Measurements from ENCODE around the gene ATOH7.
"Not testable (repeated sequence)": the region's sequence is repeated elsewhere in the genome, so short reads cannot be mapped to it uniquely, and the experiment has no call there.

ATOH7 gene

DNA sequence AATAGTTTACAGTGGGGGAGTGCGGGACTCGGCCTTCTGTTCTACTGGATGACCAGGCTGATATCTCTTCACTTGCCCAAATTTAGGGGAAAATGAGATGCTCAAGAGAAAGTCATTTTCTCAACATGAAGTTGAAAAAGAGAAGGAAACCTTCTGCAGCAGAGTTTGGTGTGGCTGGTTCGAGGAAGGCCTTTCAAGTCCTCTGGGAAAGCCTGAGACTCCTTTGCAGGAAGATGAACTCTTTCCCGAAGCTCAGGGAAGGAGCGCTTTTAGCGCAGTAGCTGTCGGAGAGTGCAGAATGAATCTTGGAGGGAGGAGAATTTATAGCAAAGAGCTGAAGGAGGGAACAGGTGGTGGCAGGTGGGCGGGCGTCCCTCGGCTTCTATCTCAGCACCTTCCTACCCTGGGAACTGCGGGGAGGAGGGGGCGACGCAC lies at the start of gene ATOH7:
Gene ATOH7 (minus strand): TSS at position 297 of the 435 bp plus-strand sequence. CDS start 436 bp downstream, outside the sequence.
- DNase-seq, result no peak

DNA sequence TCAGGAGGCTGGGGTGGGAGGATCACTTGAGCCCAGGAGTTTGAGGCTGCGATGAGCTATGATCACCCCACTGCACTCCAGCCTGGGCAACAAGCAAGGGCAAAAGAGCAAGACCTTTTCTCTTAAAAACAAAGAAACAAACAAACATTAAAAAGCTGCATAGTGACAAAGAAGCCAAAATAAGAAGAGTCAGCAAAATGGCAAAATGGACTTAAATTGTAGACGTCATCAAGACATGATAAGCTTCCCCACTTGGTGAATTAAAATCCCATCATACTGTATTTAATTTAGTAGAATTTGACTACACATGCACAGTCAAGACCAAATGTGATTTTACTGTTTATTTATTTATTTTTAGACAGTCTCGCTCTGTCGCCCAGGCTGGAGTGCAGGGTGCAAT lies 48.8 kb upstream of the ATOH7 start:
- DNase-seq, result no peak

DNA sequence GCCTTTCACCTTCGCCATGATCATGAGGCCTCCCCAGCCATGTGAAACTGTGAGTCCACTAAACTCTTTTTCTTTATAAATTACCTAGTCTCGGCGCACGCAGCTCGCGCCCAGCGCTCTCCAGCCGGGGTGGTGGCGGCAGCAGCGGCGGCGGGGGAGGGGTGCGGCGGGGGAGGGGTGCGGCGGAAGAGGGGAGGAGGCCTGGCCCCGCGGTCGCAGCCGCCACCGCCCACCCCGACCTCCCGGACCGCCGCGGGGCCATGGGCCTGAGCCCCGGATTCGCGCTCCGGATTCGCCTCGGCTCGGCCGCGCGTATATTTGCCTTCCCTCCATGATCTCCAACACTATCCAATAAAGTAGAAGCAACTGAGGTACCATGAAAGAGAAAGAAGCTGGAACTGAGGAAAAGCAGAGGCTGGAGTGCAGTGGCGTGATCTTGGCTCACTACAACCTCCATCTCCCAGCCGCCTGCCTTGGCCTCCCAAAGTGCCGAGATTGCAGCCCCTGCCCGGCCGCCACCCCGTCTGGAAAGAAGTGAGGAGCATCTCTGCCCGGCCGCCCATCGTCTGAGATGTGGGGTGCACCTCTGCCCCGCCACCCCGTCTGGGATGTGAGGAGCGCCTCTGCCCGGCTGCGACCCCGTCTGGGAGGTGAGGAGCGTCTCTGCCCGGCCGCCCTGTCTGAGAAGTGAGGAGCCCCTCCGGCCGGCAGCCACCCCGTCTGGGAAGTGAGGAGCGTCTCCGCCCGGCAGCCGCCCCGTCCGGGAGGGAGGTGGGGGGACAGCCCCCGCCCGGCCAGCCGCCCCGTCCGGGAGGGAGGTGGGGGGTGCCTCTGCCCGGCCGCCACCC lies 47.2 kb upstream of the ATOH7 start:
- not testable (repeated sequence) for DNase-seq

DNA sequence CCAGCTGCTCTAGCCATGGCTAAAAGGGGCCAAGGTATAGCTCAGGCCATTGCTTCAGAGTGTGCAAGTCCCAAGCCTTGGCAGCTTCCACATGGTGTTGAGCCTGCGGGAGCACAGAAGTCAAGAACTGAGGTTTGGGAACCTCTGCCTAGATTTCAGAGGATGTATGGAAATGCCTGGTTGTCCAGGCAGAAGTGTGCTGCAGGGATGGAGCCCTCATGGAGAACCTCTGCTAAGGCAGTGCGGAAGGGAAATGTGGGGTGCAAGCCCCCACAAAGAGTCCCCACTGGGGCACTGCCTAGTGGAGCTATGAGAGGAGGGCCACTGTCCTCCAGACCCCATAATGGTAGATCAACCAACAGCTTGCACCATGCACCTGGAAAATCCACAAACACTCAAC lies 45.9 kb upstream of the ATOH7 start:
- DNase-seq, result not testable (repeated sequence)

DNA sequence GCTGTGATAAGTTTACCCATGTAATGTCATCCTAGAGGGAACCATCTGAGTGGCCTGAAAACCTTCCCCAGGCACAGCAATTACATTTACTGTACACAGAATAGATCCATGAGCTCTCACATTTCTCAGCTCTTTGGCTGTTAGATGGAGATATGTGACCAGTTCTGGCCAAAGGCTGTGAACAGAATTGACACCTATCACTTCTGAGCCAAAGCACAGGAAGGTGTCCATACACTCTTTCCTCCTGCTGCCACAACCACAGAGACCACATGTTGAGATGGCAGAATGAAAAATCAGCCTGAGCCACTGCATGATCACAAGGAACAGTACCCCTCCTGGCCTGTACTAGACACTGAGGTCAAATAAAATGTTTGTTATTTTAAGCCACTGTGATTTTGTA lies 44.3 kb upstream of the ATOH7 start:
- DNase-seq, result no peak

DNA sequence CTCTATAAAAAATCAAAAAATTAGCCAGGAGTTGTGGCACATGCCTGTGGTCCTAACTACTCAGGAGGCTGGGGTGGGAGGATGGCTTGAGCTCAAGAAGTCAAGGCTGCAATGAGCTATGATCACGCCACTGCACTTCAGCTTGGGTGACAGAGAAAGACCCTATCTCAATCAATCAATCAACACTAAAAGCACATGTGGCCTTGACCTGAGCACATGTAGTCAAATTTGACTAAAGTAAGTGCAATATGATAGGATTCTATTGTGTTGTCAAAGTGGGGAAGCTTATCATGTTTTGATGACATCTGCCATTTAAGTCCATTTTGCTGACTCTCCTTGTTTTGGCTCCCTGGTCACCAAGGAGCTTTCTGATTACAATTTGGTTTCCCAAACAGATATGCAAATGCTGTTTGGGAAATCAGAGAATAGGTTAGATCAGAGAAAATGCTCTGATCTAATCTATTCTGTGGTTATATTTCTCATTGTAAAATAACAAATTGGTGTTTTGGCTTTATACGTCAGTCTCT lies 43.8 kb upstream of the ATOH7 start:
- DNase-seq, result no peak

DNA sequence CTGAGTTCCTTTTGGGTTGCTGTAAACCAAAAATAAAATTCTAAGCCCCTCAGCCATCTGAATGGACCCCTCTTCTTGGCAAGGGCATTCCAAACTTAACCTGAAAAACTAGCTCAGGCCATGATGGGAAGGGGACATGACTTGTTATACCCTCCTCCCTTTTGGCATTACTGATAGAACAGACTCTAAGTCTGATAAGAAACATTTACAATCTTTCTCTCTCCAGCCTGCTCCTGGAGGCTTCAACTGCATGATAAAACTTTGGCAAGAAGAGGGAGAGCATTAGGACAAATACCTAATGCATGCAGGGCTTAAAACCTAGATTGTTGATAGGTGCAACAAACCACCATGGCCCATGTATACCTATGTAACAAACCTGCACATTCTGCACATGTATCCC lies 40.9 kb upstream of the ATOH7 start:
- no peak for DNase-seq

DNA sequence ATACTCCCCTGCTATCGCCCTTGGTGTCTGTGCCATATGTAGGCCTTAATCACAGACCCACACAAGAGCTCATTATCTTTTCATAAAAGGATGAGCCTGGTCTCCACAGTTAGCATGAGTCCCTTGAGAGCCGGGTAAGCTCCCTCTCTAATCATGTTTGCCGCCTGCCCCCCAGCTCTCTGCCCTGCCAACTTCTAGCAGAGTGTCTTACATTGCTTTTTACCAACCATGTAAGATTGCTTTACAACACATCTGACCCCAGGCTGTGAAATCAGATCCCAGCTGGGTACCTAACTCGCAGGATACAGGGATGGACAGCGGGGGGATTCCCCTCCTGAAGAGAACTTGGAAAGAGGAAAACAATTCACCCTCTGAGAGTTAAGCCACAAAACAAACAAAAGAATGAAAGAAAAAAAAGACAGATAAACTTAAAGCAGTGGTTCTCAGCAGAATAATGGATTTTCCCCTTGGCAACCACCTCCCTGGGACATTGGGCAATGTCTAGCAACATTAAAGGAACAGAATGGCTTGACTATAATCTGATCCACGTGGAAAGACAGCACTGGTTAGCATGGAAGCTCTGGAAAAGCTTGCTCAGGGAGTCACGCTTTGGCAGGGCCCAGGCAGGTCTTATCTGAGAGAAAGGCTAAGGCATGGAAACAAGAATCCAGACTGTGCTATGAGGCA lies 39.4 kb upstream of the ATOH7 start:
- DNase-seq, result no peak

DNA sequence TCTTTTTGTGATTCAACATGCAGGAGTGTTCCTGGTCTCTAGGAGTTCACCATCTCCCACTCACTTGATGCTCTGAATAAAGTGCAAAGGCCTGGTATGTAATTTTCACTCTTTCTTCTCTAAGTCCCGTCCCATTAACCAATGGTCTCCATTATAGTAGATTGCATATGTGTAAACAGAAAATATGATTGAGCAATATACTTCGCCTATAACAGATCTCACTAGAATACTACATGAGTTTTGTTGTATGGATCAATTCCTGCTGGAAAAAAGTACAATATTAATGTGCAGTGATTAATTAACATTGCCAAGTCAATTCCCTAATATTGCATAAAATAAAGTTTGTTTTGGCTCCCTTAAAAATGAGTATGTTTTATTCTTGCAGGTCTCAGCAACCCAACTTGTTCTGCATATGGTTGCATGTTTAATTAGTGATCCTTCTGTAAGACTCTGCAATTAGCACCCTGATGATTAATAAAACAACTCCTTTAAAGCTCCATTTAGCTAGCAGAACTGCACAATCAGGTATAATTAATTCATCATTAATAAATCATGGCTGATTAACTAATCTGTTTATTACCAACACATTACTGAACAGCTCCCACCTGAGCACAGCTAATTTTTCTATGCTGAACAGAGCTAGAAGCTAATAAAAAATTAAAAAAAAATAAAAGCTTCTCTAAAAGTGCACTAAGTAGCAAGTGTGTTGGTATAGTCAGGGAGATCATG lies 37.8 kb upstream of the ATOH7 start:
- no peak for DNase-seq

DNA sequence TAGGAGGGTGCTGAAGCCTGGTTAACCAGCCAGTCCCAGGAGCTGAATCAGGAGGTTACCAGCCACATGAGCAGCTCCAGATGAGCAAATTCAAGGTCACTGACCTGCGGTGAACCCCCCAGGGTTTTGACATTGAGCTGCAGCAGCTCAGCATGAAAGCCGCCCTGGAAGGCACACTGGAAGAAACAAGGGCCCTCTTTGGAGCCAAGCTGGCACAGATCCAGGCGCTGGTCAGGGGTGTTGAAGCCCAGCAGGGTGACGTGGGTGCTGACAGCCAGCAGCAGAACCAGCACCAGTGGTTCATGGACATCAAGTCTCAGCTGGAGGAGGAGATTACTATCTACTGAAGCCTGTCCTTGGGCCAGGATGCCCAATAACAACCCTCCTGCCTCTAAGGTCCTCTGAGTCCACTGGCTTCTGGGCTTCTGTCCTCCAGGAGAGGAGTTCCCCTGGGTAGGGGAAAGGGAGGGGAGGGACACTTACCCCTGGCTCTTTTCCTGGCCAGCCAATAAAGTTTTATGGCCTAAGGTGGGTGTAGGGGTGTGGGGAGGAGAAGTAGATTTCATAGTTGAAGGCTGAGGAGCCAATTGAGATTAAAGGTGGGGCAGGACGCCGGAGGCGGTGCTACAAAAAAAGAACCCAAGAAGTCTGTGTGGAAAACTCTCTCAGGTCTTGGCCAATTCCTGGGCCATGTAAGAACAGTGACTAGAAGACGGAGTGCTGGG lies 29.4 kb upstream of the ATOH7 start:
- DNase-seq, result no peak

DNA sequence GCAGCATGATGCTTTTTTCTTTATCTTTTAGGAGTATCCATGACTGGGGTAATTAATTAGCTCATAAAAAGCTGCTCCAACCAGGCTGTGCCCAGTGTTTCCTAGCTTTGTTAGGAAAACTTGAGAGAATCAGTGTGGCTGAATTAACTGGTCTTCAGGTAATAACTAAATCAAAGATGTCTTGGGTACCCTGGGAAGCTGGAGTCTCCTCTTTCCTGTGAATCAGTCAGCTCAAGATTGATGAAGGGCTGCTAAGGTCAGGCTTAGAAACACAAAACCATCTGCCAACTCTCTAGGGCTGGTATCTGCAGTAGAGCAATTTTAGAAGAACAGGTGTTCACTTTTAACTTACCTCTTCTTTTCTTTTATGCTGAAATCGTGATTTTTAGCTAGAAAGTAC lies 21.4 kb upstream of the ATOH7 start:
- DNase-seq, result no peak

DNA sequence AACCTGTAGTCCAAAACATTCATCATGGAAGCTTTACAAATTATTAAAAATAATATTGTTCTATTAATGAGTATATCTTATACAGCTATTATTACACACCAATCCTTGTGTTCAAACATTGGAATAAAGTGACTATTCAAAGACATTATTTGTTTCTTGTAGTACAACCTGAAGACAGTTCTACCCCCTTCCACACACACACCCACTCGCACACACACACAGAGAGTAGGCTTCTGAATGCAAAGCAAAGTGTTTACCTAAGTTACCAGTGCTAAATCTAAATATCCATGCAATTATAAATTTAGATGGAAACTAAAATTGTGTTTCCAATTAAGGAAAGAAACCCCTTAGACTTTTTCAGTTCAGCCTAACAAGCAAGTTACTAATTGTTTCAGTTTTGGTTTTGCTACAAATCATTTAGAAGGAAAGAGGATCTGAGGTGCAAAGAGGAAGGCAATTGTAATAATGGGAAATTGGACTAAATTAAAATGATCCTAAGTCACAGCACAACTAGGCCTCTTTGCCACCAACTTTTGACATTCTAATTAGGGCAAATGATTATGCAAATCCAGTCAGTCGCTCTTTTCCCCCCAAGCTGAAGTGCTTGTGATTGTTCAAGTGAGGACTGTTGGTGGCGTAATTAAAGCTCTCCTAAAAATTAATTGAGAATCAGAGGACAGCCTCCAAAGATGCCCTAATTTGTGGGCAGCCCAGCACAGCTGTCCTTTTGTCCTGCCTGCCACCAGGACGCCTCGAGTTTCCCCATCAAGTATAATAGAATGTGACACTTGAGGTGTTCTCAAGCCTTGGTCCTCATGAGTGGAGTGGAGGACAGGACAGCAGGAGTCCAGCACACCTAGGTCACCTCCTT lies 19.9 kb upstream of the ATOH7 start:
- DNase-seq, result no peak

DNA sequence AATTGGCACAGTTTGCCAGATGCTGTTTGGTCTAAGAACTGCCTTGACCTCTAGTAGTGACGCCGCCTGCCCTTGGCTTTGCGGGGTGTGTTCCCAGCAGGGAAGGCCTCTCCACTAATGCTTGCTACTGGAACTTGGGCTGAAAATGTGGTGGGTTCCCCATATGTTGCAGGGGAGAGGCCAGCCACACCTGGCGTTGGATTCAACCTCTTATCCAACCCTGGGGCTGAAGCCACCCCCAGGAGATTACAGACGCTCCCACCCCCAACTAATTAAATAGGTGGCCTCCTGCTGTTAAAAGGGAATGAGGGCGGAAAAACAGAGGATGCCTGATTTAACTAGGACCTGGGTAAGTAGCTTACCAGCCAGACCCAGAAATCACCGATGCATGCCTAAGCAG lies 19.2 kb upstream of the ATOH7 start:
- no peak for DNase-seq

DNA sequence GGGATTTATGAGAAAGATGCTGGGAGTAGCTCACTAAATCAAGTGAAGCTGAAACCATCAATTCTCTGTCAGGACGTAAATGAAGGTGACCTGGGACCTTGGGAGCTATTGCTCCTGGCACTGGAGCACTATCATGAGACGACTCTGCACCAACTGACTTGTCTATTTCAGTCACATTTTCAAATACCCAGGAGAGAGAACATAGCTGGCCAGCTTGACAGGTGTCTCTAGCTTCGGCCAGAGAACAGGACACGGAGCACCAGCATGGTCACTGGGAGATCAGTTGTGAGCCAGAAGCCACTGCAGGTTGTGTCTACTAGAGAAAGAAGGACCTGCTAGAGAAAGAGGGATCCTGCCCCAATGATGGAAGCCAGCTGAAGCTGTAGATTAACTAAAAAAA lies 17.4 kb upstream of the ATOH7 start:
- no peak for DNase-seq

DNA sequence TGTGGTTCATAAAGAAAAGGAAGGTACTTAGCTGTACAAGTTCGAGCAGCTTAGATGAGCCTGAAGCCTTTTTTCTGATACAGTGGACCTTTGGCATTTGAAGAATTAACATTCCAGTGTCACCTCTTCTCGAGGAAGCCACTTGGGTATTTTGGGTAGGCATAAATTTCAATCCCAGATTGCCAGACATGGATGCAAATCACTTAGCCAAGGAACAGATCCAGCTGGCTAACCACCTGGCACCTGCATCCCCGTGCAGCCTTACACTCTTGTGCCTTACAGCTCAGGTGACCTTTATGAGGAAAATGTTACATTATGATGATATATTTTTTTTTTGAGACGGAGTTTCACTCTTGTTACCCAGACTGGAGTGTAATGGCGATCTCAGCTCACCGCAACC lies 16.0 kb upstream of the ATOH7 start:
- DNase-seq, result no peak

DNA sequence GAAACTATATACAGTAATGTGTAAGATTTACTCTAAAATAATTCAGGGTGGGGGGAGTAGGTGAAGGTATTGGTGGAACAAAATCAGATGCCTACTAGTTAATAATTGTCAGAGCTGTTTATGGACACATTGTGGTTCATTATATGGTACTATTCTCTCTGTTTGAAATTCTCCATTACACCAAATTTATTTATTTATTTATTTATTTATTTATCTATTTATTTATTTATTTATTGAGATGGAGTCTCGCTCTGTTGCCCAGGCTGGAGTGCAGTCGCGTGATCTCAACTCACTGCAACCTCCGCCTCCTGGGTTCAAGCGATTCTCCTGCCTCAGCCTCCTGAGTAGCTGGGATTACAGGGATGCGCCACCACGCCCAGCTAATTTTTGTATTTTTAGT lies 14.5 kb upstream of the ATOH7 start:
- not testable (repeated sequence) for DNase-seq

DNA sequence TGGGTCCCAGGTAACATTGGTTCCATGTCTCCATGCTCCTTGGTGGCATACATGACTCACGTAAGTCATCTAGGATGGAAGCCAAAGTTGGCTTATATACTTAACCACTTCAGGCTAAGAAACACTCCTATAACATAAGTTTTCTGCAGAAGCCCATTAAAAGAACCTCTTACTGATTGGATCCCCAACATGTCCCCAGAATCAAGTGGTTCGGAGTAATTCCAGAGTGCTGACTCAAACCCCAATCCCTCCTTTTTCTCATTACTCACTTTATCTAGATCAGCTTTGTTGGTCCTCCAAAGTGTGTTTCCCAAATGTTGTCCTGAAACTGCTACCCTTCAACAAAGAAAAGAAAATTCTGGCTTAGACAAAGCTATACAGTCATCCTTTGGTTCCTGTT lies 10.1 kb upstream of the ATOH7 start:
- DNase-seq, result no peak

DNA sequence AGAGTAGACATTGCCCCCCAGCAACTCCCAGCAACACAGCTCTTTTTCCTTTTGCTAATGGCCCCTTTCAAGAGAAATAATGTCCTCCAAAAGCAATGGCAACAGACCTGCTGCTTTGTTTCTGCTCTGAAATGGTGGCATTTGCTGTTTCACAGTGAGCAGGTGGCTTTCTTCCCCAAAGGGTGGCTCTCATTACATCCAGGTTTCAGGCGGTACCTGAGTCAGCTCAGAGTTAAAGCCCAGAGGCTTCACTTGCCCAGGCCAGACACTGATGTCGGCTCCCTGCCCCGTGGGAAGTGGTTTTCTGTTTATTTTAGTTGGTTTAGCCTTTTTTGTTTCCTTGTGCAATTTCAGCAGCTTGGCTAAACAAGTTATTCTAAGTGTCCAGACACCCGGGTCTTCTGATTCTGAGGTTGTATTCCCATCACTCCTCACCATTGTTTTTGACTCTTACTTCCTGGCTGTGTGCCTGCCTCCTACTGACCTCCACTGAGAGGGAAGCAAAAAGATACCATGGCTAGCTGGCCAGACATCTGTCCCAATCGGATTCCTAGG lies 7.8 kb upstream of the ATOH7 start:
- DNase-seq, result no peak

DNA sequence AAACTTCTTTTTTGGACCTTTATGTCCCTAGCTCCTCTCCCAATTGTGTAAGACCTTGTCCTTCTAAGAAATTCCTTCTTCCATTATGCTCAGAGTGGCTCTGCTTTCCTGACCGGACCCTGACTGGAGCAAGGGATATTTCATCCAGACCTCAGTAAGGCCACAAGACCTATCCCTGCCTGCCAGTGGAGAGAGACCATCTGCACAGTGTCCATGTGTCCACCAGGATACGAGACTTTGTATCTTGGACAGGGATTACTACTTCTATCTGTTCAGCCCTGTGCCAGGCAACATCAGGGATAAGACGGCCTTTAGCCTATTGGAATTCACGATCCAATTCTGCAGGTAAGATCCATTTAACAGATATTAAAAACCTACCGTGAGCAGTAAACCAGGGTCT lies 7.2 kb upstream of the ATOH7 start:
- DNase-seq, result no peak

DNA sequence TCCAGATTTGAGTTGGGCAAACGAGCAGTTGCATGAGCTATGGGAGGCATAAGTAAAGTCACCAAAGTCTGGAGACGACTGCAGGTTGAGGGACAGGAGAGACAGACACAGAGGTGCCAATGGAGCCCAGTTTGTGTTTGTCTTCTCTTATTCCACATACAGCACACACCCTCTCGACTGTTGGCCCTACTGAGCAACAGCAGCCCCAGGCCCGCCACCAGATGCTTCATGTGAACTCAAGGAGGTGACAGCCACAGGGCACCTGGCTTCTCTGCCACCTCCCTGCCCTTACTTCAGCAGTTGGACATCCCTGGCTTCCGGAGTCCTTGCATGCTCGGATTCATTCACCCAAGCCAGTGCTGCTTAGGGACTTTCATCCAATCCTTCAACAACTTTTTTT lies 6.5 kb upstream of the ATOH7 start:
- no peak for DNase-seq

DNA sequence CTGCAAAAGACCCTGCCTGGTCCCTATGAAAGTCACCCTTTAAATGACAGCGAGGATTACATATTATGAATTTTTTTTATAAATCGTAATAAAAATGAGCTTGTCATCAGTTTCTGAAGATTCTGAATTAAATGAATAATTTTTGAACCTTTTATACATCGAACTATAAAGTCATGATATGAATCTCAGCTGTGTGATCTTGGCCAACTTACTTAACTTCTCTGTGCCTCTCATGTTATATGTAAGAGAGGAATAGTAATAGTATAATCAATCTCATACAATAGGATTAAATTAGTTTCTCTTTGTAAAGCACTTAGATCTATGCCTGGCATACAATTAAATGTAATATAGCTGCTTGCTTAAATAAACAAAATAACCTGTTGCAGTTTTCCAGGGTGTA lies 5.3 kb upstream of the ATOH7 start:
- no peak for DNase-seq

DNA sequence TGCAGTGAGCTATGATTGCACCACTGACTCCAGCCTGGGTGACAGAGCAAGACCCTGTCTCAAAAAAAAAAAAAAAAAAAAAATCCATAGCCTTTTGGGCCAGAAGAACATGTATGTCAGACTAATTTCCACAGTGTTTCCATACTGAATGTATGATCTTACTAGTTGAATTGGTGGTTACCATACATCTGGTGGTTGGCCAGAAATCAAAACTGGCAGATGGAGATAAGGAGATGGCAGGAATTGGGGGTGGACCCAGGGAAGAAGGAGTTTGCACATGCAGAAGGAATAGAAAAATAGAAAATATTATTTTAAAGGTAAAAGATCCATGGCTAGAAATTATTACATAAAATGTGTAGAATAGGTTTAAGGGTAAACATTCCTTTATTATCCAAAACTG lies 3.7 kb upstream of the ATOH7 start:
- DNase-seq, result no peak
